Measurements from ENCODE around the gene CADPS2. TPM values are rescaled to one million over a fixed set of nuclear protein-coding genes. Genes with fewer than 3 reads are reported as not detected.
A peak's percentile ranks its signal among the peaks of the same experiment; 100 is the strongest.

Gene CADPS2
- total and polyA plus RNA-seq, 10 of the 15 experiments (the other 5 are each of a cell fraction or from before 2014, with no cell fraction given) = 0.05 to 7.5 (median 0.25) TPM

DNA sequence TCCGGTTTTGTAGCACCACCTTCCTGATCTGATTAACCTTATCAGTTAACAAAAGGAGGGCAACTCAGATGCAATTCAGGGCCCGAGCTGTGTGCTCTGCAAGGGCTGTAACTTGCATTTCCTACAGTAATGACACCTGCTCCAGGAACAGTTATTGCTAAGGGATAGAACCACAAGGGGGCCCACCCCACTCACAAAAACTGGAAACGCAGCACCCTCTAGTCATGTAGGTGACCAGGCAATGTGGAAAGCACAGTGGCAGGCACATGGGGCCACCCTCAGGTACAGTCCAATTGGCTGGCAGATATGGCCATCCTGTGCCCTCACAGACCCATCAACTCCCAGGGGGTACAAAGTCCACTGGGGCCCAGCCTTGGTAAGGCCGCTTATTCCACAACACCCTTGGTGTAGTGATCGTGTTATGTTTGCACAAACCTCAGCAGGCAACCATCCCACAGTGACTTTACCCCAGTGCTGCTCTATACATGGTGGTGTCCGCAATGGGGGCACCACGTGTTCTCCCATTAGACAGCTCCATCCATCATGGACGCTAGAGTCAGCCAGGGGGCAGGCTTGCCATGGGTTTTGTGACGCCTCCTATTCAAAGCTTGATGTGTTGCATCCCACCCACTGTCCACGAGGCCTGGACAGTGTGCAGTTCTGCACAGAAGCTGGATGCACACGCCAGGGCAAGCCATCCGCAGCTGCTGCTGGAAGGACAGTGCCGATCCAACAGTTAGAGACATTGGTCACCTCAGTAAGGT lies 196.7 kb downstream of the CADPS2 start:
- Histone ChIP-seq H3K27me3 (replicated peaks in 1 of 2; ENCODE audit: control insufficient read depth in 2 of 2, insufficient read depth in 2 of 2, low read length in 1 of 2) (no peaks in the 10 kb centered on the region), H3K4me3 (no peak overlapping the region), H3K4me2 (ENCODE audit: control insufficient read depth, insufficient read depth) (no peak overlapping the region), H3K36me3 (ENCODE audit: control insufficient read depth in 2 of 2, insufficient read depth in 2 of 2, low read length in 1 of 2) (no peaks in the 10 kb centered on the region), H3K4me1 (ENCODE audit: control insufficient read depth, insufficient read depth, low read length) (no peaks in the 10 kb centered on the region), H3K79me2 (ENCODE audit: control insufficient read depth, insufficient read depth, low read length) (no peaks in the 10 kb centered on the region), H4K20me1 (ENCODE audit: control insufficient read depth, insufficient read depth) (no peaks in the 10 kb centered on the region), H2AFZ (ENCODE audit: control insufficient read depth, low read depth, low read length) (no peak overlapping the region), H3K27ac (ENCODE audit: control insufficient read depth, insufficient read depth) (no peak overlapping the region), H3K9ac (ENCODE audit: control insufficient read depth, insufficient read depth, low read length) (no peak overlapping the region), H3K9me3 (replicated peaks; ENCODE audit: control insufficient read depth, insufficient read depth, low read length) (no peaks in the 10 kb centered on the region)
- TF ChIP-seq E2F8 (IDR thresholded peaks at IDR 0.05; ENCODE audit: low read depth, partially characterized antibody) (no peak), CTCF (IDR thresholded peaks at IDR 0.05 in 2 of 3, conservative IDR thresholded peaks at IDR 0.05 in 1 of 3; ENCODE audit: control insufficient read depth in 2 of 3, extremely low read depth in 1 of 3, insufficient read depth in 1 of 3, low read depth in 3 of 3, low read length in 3 of 3) (peak in 1 of 3 experiments; percentile 1; a peak in 1 of 6 replicates)
- ChIA-PET POLR2A (no interaction called here), RAD21 (ENCODE audit: unreplicated experiment) (interaction anchor here (0.7 to 1.6 kb wide), 7 partner anchors 10 to 678 kb away, joined by 3 to 4 read pairs (median 3); partner anchors contain the start of gene RNF133), SMC1A (ENCODE audit: uncharacterized antibody, unreplicated experiment) (interaction anchor here (0.6 to 4.7 kb wide), 12 partner anchors 20 to 680 kb away, joined by 3 to 17 read pairs (median 3); no protein-coding TSS in a partner anchor), CTCF (interaction anchor here (0.5 to 3.3 kb wide), 14 partner anchors 10 to 720 kb away, joined by 3 to 16 read pairs (median 4); no protein-coding TSS in a partner anchor)
- no TSS peak for BruUV-seq (replicated peaks)
- 56% methylated on average over 13 of the region's 13 CpGs for WGBS (ENCODE audit: insufficient coverage, insufficient replicate concordance, low lambda C conversion rate, missing lambda C conversion rate)
- in situ Hi-C loops (cut with MboI) (no loop called here), intact Hi-C loops (cut with micrococcal nuclease; ENCODE audit: unreplicated experiment) (loop anchor here (5.0 to 10.0 kb wide), 3 partner anchors 365 to 675 kb away; no protein-coding TSS in a partner anchor)
- ATAC-seq = peak; percentile 55
- no peak for FAIRE-seq
- no peak for DNase-seq (ENCODE audit: low read depth, low spot score)
